ENCODE results near the gene SMIM38.
A peak's percentile ranks its signal among the peaks of the same experiment; 100 is the strongest.

SMIM38 gene

DNA sequence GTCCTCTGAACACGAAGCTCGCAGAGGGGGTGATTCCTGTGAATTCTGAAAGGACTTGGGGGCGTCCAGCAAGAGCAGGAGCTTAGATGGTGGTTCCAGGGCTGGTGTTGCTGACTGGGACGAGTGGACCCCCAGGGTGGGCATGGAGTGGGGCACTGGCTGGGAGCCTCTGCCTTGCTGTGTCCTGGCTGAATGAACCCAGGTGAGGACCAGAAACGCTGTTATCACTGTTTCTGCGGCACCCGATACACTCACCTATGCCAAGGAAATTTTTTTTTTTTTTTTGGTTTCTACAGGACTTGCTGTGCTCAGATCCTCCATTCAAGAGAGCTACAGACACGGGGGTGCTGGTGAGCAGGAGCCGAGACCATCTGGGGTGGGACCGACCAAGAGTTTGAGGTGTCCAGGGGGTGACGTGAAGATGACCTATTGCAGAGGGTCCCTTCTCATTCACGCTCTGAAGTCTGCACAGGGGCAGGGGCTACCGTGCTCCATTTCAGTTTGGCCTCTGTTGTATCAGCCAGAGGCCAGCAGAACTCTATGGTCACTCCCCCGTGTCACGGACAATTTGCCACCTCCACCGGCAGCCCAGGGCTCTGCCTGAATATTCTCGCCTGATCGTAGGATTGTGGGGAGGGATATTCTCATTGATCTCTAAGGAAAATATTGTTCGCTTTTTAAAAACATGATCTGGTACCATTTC, 3.6 kb downstream of the SMIM38 start:
- DNase-seq (ENCODE audit: low read depth in 3 of 3), result no peak

DNA sequence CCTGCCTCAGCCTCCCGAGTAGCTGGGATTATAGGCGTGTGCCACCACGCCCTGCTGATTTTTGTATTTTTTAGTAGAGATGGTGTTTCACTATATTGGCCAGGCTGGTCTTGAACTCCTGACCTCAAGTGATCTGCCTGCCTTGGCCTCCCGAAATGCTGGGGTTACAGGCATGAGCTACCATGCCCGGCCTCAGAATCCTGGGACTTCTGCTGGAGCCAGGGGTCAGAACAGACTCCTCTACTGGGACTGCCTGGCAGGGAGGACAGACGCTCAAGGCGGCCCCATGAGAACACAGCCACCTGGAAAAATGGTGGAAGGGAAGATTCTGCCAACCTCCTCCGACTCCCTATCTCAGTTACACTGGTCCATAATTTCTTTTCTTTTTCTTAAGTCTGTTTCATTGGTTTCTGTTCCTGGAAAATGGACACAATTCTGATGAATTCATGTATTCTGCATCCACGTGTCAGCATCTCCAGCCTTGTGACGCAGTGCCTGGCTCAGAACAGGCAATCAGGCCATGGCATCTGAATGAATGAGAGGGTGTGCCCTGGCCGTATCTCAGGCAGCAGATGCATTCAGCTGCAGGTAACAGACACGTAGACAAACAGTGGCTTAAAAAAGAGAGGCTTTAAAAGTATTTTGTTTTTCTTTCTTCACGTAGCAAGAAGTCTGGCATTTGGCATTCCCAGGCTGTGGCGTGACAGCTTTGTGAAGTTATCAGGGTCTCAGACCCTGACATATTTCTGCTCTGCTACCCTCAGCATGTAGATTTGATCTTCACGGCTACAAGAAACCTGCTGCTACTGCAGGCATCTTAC, 4.8 kb downstream of the SMIM38 start:
- DNase-seq (ENCODE audit: low read depth in 3 of 3), result no peak

DNA sequence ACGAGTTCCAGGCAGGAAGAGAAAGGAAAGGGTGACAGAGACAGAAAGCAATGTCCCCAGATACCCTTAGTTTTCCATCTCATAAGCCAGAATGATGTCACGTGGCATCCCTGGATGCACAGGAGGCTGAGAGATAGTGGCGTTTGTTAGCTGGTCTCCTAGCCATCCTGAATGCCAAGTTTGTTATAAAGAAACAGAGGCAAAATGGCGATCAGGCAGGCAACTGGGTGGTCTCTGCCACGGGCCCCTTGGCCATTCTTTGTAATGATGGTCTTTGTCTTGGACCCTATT, 5.3 kb downstream of the SMIM38 start:
- DNase-seq (ENCODE audit: low read depth in 3 of 3), result no peak

DNA sequence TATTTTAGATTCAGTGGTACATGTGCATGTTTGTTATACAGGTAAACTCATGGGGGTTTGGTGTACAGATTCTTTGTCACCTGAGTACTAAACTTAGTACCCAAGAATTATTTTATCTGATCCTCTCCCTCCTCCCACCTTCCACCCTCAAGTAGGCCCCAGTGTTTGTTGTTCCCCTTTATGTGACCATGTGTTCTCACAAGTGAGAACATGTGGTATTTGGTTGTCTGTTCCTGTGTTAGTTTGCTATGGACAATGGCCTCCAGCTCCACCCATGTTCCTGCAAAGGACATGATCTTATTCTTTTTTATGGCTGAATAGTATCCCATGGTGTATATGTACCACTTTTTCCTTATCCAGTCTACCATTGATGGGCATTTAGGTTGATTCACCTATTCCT, 6.8 kb downstream of the SMIM38 start:
- DNase-seq (ENCODE audit: low read depth in 3 of 3), result no peak

DNA sequence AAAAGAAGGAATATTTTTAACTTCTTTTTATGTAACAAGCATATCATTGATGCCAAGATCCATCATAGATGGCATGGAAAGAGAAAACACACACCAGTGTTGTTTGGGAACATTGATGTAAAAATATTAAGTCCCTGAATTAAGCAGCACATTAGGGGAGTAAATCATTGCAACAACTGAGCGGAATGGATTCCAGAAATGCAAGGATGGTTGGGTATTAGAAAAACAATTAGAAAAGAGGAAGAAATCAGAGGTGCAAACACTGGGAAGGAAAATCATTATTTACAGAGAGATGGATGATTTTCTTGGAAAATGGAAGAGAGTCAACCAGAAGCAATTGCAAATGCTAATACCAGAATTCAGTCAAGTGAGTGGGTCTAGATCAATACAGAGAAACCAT, 8.1 kb downstream of the SMIM38 start:
- no peak for DNase-seq (ENCODE audit: low read depth in 3 of 3)

DNA sequence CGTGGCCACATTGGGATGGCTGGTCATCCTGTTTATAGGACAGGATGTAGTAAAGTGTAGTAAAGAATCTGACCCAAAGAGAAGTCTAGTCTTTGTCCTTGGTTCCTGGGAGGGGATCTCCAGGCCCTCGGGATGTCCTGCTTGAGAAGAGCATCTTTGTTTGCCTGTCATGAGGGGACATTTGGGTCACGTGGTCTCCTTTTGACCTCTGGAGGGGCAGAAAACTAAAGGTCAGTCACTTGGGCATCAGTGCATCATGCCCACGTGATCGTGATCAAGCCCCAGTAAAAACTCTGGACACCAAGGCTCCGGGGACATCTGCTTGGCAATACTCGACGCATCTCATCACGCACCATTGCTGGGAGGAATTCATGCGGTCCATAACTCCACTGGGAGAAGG, 9.1 kb downstream of the SMIM38 start:
- DNase-seq (ENCODE audit: low read depth in 3 of 3), result no peak

DNA sequence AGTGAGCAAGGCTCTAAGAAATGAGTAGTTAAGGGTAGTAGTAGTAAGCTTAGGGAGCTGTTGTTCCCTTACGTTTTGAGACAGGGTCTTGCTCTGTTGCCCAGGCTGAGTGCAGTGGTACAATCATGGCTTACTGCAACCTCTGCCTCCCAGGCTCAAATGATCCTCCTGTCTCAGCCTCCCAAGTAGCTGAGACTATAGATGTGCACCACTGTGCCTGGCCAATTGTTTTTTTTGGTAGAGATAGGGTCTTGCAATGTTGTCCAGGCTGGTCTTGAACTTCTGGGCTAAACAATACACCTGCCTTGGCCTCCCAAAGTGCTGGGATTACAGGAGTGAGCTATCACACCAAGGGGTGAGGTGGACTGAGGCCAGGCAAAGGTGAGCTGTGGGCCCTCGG, 10.0 kb downstream of the SMIM38 start:
- no peak for DNase-seq (ENCODE audit: low read depth in 3 of 3)

DNA sequence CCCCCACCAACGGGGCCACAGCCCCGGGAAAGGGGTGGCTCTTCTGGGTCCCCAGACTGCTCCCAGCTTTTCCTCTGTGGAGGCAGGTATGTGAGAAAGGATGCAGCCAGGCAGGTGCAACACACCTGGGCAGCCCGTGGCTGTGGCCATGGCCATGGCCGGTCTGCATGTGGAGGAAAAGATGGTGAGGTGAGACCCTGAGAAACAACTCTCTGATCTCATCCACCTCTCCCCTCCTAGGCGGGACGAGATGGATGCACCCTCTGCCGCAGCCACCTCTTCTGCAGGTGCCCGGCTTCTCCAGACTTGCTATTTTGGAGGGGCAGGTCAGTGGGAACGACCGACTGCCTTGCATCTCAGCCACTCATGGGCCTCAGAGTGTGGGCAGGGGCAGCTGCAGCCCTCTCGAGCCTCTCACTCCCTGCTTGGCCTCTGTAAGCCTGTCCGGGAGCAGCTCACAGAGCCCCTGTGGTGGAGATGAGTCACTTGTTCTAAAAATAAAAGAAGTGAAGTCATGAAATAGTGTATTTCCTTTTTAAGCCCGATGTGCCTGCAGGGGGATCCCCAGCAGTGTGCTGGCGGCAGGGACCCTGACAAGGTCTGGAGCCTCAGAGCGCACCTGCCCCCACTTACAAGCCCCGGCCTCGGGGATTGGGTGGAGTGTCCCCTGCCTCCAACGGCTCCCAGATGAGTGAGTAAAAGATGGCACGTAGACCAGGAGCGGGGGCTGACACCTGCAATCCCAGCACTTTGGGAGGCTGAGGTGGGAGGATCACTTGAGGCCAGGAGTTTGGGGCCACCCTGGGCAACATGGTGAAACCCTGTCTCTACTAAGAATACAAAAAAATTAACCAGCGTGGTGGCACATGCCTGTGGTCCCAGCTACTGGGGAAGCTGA, 10.7 kb downstream of the SMIM38 start:
- peak in 2 of 3 donors; percentile 37 to 44 for DNase-seq (ENCODE audit: low read depth in 3 of 3)

DNA sequence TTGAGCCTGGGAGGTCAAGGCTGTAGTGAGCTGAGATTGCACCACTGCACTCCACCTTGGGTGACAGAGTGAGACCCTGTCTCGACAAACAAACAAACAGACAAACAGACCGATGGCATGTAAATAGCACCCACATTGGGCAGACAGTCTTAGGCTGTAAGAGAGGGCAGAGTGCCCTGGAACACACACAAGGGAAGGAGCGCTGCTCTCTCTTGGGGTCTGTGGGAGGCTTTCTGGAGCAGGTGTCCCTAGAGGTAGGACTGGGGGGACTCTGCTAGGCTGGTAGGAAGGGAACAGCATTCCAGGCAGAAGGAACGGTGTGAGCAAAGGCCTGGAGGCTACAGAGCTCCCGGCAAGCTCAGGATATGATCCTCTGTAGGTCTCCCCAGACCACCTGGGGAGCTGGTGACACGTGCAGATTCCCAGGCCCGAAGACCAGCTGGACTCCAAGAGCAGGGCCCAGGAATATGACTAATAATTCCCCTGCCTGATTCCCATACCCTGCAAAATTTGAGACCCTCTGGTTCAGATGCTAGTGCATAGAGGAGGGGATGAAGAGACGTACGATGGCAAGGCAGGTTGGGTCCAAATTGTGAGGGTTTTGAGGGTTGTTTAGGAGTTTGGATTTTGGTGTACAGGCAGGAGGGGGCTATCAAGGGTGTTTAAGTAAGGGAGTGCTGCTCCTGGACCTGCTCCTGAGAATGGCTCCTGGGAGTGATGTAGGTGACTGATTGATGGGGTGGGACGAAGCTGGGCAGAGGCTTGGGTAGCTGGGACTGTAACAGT, 11.6 kb downstream of the SMIM38 start:
- no peak for DNase-seq (ENCODE audit: low read depth in 3 of 3)

DNA sequence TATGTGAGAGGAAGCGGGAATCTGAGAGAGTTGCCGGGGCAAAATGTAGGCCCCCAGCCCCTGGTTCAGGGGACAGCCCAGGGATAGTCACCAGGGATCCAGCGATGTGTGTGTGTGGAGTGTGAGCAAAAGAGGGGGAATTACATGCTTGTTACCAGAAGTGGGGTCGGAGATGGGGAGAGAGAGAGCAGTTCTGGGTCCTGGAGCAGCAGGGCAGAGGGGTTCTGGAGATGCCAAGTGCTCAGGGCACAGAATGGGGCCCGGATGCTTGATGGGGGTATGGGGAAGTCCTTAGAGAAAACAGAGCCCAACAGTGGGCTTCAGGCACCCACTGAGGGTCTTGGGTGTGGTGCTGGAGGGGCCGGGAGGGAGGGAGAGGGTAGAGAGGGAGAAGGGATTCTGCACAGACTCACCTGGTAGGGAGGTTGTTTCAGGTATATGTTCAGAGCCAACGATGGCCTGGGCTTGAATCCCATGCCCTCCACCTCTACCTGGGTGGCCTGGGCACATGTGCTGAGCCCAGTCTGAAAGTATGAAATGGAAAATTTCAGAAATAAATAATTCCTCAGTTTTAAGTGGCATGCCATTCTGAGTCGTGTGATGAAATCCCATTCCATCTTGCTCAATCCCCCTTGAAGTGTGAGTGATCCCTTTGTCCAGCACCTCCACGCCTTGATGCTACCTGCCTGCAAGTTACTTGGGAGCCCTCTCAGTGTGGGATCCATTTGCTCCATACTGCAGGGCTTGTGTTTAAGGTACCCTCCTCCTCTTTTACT, 12.4 kb downstream of the SMIM38 start:
- no peak for DNase-seq (ENCODE audit: low read depth in 3 of 3)

DNA sequence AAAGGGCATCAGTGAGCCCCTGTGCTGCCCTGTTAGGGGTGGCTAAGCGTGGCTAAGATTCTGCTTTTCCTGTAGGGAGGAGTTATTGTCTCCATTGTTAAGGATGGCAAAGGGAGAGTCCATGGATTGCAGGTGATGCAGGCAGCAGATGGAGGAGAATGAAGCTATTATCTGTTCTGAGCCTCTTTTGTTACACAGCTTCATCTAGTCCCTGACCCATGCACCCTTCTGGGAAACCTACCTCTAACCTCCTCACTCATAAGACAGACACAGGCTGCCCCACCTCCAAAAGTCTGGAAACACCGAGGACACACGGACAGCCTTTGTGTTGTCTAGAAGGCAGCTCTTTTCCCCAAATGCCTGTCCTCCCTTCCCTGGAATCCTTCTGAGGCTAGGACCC, 13.7 kb downstream of the SMIM38 start:
- no peak for DNase-seq (ENCODE audit: low read depth in 3 of 3)

DNA sequence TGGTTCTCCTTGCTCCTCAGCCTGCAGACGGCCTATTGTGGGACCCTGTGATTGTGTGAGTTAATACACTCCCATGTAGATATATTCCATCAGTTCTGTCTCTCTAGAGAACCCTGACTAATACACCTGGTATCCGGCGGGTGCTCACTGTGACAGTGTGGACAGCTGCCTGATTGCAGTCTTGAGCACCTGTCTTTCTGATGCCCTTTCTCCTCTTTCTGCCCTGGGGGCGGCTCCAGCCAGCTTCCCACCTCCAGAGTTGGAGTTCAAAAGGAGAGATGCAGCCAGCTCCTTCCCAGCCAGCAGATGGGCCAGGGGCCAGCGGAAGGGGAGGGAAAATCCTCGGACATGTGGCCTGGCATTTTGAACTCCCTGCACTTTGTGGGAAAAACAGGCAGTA, 15.0 kb downstream of the SMIM38 start:
- DNase-seq (ENCODE audit: low read depth in 3 of 3), result no peak

DNA sequence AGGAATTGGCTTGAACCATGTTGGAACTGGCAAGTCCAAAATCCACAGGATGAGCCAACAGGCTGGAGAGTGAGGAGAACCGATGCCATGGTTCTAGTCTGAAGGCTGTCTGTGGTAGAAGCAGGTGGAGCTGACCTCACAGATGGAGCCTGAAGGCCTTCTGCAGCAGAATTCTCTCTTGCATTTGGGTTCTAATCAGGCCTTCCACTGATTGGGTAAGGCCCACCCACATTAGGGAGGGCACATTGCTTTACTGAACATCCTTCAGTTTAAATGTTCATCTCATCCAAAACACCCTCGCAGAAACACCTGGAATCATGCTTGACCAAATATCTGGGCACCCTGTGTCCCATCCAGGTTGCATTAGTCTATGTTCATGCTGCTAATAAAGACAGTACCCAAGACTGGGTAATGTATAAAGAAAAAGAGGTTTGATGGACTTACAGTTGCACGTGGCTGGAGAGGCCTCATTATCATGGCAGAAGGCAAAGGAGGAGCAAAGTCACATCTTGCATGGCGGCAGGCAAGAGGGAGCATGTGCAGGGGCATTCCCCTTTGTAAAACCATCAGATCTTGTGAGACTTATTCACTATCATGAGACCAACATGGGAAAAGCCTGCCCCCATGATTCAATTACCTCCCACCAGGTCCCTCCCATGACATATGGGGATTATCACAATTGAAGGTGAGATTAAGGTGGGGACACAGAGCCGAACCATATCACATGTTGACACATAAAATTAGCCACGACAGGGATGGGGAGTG, 15.9 kb downstream of the SMIM38 start:
- no peak for DNase-seq (ENCODE audit: low read depth in 3 of 3)

DNA sequence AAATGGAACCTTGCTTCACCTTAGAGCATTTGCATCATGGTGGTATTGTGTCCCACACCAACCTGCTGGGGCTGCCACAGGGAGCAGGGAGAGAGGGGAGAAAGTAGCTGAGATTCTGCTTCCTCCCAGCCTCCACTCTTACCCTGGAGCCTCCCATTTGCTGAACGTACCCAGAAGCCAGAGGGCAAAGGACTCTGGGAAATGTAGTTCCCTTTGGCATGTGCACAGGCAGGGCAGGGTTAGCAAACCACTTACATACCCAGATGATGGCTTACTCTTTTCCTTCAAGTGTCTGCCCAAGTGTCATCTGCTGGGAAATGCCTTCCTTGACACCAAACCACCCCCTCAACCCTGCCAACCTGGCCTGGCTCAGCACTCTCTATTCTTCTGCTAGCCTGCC, 16.9 kb downstream of the SMIM38 start:
- no peak for DNase-seq (ENCODE audit: low read depth in 3 of 3)

DNA sequence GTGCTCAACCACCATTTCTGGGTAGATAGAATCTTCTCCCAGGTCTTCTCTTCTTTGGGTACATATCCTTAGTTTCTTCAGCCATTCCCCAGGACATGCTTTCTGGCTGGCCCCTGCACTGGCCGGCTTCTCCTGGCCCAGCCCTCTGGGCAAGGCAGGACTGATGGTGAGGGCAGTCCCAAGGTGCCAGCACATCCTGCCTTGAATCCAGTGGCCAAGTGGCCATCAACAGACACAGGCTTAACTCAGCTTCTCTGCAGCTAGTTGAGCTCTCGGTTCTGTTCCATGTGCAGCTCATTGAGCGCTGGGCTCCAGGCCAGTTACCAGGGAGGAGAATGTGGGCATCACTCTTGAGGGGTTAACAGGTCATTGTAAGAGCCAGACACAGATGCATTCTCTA, 17.6 kb downstream of the SMIM38 start:
- DNase-seq (ENCODE audit: low read depth in 3 of 3), result no peak

DNA sequence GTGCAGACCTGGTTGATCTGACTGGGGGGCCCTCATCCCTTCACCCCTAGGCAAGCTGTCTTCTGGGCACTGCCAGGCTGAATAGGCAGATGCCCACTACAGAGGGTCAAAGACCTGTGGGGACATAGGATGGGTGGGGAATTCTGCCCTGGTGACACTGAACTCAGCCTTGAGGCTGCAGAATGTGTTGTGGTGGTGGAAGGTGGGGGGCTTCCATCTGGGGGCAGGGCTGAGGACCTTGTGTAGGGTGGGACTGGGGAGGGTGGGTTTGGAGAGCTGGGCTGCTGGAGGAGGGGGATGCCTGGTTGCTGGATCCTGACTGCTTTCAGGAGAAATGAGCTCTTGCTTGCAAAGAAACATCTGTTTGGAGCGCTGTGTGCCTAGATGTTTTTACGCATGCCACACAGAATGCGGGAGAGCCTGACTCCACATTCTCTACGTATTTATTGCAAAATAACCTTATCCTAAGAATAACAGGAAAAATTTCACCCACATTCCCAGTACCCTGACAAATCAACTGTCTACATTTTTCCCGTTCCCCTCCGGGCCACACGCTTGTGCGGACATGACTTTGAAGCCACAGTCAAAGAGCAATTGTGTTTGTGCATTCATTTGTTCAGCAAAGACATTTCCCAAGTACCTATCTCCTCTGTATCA, 18.3 kb downstream of the SMIM38 start:
- DNase-seq (ENCODE audit: low read depth in 3 of 3), result no peak

DNA sequence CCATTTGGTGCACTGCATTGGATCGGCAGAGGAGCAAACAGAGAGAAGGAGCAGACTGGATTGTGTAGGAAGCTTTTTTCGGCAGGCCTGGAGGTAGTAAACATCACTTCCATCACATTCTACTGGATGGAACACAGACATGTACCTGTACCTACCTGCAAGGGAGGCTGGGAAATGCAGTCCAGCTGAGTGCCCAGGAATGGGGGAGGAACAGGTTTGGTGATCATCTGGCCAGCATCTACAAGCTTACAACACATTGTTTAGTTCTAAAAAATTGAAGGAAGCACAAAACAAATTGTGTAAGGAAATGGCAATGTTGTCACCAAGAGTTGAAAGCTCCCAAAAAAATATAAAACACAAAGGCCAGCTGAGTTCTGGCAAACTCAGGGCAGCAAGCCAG, 19.1 kb downstream of the SMIM38 start:
- no peak for DNase-seq (ENCODE audit: low read depth in 3 of 3)

DNA sequence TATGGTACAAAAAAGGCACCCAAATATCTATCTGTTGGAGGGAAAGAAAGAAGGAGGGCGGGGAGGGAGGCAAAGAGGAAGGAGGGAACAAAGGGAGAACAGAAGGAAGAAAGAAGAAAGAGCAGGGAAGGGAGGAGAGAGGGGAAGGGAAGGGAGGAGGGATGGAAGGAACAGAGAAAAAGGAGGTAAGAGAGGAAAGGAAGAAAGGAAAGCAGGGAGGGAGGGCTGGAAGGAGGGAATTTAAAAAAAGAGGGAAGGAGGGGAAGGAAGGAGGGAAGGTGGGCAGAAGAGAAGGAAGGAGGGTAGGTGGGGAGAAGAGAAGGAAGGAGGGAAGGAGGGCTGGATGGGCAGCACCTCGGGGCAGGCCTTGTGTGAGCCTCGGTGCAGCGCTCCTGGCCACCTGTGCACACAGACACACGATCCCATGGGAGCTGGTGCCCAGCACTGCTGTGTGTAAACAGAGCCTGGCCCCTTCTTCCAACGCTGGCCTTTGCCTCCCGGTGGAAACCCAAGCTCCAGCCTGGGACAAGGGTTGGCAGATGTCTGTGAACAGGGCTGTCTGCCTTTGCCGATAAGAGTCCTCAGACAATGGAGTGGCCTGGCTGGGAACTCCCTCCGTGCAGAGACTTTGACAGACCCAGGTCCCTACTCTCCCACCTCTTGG, 23.2 kb downstream of the SMIM38 start:
- no peak for DNase-seq (ENCODE audit: low read depth in 3 of 3)

DNA sequence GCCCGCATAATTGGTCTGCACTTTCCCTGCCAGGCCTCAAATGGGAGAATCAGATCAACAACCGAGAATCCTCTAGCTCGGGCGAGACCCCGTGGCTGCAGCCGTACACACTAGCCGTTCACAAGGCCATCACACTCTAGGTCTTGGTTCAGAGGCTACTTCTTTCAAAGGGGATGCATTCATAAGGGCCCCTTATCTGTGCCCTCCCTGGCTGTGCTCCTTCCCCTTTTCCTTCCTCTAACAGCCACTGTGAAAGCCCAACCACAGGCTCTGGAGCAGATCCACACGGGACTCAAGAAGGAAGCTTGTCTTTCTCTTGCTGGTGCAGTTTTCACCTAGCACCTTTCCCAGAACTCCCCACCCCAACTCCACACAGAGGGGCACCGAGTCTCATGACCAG, 24.5 kb downstream of the SMIM38 start:
- no peak for DNase-seq (ENCODE audit: low read depth in 3 of 3)
